IgD-negative memory B cell (primary cell): ENCODE results near the gene ITCH. TPM values are rescaled to one million over a fixed set of nuclear protein-coding genes. Genes with fewer than 3 reads are reported as not detected.
A peak's percentile ranks its signal among the peaks of the same experiment; 100 is the strongest.
"Not testable (repeated sequence)": the region's sequence is repeated elsewhere in the genome, so short reads cannot be mapped to it uniquely, and the experiment has no call there.

Experiments used
- H3K27ac Mint-ChIP-seq, 3 donors: one replicate each; pipeline ENCODE4 v1.8.0; 2020 to 2022; ENCODE audit warnings: mild to moderate bottlenecking in 3 of 3, mixed read lengths in 3 of 3, moderate library complexity in 1 of 3
- H3K27me3 Mint-ChIP-seq: one replicate; pipeline ENCODE4 v1.8.0; 2021; ENCODE audit warnings: mixed read lengths
- H3K36me3 Mint-ChIP-seq: one replicate; pipeline ENCODE4 v1.8.0; 2020; ENCODE audit warnings: mild to moderate bottlenecking, mixed read lengths
- H3K4me1 Mint-ChIP-seq, 3 donors: one replicate each; pipeline ENCODE4 v1.8.0; 2020 to 2022; ENCODE audit warnings: mixed read lengths in 3 of 3, mild to moderate bottlenecking in 1 of 3
- H3K4me3 Mint-ChIP-seq, 4 donors: one replicate each; pipeline ENCODE4 v1.8.0; 2020 to 2022; ENCODE audit warnings: mild to moderate bottlenecking in 4 of 4, mixed read lengths in 4 of 4, moderate library complexity in 3 of 4
- H3K9me3 Mint-ChIP-seq, 3 donors: one replicate each; pipeline ENCODE4 v1.8.0; 2020 to 2021; ENCODE audit warnings: mixed read lengths in 3 of 3, mild to moderate bottlenecking in 1 of 3
- polyA plus RNA-seq: library from polyadenylated mRNA; unstranded; fragments of 300-500 nt; fragmentation: Illumina TruSeq; gene quantifications from one replicate; pipeline ENCODE4 v1.2.3, GENCODE V29; 2021

ITCH gene
- polyA plus RNA-seq, 1 donor from 2014 or later: 33.7 TPM

GRCh38 chr20:34405247-34405651, 42.2 kb downstream of the ITCH start:
- Mint-ChIP-seq H3K4me1 (peaks cover 40 to 43% (median 41%) of the 10 kb centered on the region in 3 donors), H3K27ac (peak overlapping the region; percentile 7 to 83 (median 39)), H3K4me3 (peak overlapping the region; percentile 17 to 87 (median 53))
- H3K27me3 Mint-ChIP-seq, H3K36me3 Mint-ChIP-seq, H3K9me3 Mint-ChIP-seq: not testable (repeated sequence)

- peaks cover 38 to 41% (median 41%) of the 10 kb centered on the region in 3 donors for H3K4me1 Mint-ChIP-seq
- H3K27ac Mint-ChIP-seq: peak overlapping the region in 2 of 3 donors; percentile 15 to 41
- H3K27me3 Mint-ChIP-seq, H3K4me3 Mint-ChIP-seq, H3K36me3 Mint-ChIP-seq, H3K9me3 Mint-ChIP-seq: not testable (repeated sequence)
Observed at GRCh38 chr20:34405942-34406341, 42.9 kb downstream of the ITCH start.

DNA sequence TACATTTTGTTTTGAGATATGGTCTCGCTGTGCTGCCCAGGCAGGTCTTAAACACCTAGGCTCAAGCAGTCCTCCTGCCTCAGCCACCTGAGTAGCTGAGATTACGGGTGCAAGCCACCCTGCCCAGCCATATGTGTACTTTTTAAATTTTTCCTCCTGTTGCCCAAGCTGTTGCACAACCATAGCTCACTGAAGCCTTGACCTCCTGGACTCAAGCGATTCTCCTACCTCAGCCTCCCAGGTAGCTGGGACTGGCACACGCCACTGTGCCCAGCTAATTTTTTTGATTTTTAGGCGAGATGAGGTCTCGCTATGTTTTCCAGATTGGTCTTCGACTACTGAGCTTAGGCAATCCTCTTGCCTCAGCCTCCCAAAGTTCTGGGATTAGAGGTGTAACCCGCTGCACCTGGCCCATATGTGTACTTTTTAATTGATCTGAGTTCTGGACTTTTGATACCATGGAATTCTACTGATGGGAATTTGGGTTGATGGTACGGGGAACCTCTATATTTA, 44.9 kb downstream of the ITCH start:
- Mint-ChIP-seq H3K9me3 (no peaks in the 10 kb centered on the region), H3K4me3 (no peak overlapping the region), H3K4me1 (peaks cover 24 to 35% (median 30%) of the 10 kb centered on the region in 3 donors), H3K27ac (peak overlapping the region in 1 of 3 donors; percentile 67), H3K36me3 (peaks cover 9% of the 10 kb centered on the region), H3K27me3 (no peaks in the 10 kb centered on the region)

DNA sequence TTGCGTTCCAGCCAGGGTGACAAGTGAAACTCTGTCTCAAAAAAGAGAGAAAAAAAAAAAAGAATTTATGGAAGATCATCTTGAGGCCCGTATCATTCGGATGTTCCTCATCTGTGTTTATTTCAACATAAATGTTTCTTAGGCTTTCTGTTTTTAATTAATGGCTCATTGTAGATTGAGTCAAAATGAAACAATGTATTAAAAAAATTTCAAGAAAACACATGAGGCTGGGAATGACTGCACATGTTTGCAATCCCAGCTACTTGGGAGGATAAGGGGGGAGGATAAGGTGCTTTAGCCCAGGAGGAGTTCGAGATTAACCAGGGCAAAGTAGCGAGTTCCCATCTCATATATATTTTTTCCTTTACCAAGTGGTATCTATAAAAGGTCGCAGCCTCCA, 47.3 kb downstream of the ITCH start:
- H3K27ac Mint-ChIP-seq: no peak overlapping the region
- no peaks in the 10 kb centered on the region for H3K9me3 Mint-ChIP-seq
- H3K36me3 Mint-ChIP-seq: peaks cover 9% of the 10 kb centered on the region
- no peaks in the 10 kb centered on the region for H3K27me3 Mint-ChIP-seq
- H3K4me1 Mint-ChIP-seq: peaks cover 18 to 30% (median 22%) of the 10 kb centered on the region in 3 donors
- H3K4me3 Mint-ChIP-seq: no peak overlapping the region

DNA sequence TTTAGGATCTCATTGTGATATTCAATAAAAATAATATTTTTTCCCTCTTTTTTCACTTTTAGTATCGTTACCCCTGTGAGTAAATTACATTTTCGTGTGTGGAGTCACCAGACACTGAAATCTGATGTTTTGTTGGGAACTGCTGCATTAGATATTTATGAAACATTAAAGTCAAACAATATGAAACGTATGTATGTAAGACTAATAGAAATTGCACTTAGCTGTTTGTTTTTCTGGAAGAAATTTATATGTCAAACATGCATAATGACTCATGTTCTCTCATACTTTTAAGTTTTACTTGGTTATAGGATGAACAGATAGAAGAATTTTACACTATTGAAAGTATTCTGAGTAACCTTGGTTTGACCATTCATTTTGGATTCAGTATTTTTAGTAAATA, 49.4 kb downstream of the ITCH start:
- H3K4me3 Mint-ChIP-seq: no peak overlapping the region
- H3K4me1 Mint-ChIP-seq: peaks cover 22 to 32% (median 23%) of the 10 kb centered on the region in 3 donors
- H3K27me3 Mint-ChIP-seq: no peaks in the 10 kb centered on the region
- no peaks in the 10 kb centered on the region for H3K9me3 Mint-ChIP-seq
- peaks cover 14% of the 10 kb centered on the region for H3K36me3 Mint-ChIP-seq
- H3K27ac Mint-ChIP-seq: no peak overlapping the region

GRCh38 chr20:34414525-34414924, 51.5 kb downstream of the ITCH start:
- not testable (repeated sequence) for H3K9me3 Mint-ChIP-seq, H3K27me3 Mint-ChIP-seq
- H3K4me3 Mint-ChIP-seq: peak overlapping the region in 2 of 4 donors; percentile 28 to 70
- H3K27ac Mint-ChIP-seq: peak overlapping the region in 1 of 3 donors; percentile 10
- H3K36me3 Mint-ChIP-seq: peaks cover 11% of the 10 kb centered on the region
- peaks cover 19 to 23% (median 20%) of the 10 kb centered on the region in 3 donors for H3K4me1 Mint-ChIP-seq

GRCh38 chr20:34415079-34415478, 52.0 kb downstream of the ITCH start:
- H3K27me3 Mint-ChIP-seq: no peaks in the 10 kb centered on the region
- H3K4me3 Mint-ChIP-seq: peak overlapping the region in 2 of 4 donors; percentile 13 to 70
- H3K36me3 Mint-ChIP-seq: peaks cover 12% of the 10 kb centered on the region
- peak overlapping the region in 2 of 3 donors; percentile 10 to 92 for H3K27ac Mint-ChIP-seq
- H3K4me1 Mint-ChIP-seq: peaks cover 19 to 23% (median 20%) of the 10 kb centered on the region in 3 donors
- H3K9me3 Mint-ChIP-seq: no peaks in the 10 kb centered on the region

DNA sequence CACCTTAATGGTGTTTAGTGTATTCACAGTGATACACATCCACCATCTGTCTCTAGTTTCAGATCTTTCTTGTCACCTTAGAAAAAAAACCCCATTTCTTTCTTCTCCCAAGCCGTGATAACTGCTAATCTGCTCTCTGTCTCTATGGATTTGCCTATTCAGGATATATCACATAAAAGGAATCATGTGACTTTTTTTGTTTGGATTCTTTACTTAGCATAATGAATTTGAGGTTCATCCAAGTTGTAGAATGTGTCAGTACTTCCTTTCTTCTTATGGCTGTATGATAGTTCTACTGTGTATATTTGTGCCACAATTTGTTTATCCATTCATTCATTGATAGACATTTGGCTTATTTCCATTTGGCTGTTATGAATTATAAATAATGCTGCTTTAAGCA, 57.1 kb downstream of the ITCH start:
- peaks cover 13% of the 10 kb centered on the region for H3K36me3 Mint-ChIP-seq
- no peak overlapping the region for H3K27ac Mint-ChIP-seq

GRCh38 chr20:34420975-34421374, 57.9 kb downstream of the ITCH start:
- H3K4me3 Mint-ChIP-seq: no peak overlapping the region
- H3K27me3 Mint-ChIP-seq: no peaks in the 10 kb centered on the region
- no peaks in the 10 kb centered on the region for H3K9me3 Mint-ChIP-seq
- peaks cover 12% of the 10 kb centered on the region for H3K36me3 Mint-ChIP-seq
- H3K4me1 Mint-ChIP-seq: peaks cover 6 to 11% (median 9%) of the 10 kb centered on the region in 3 donors
- no peak overlapping the region for H3K27ac Mint-ChIP-seq

More for the DNA sequence above, 57.1 kb downstream of the ITCH start:
- no peaks in the 10 kb centered on the region for H3K27me3 Mint-ChIP-seq
- H3K9me3 Mint-ChIP-seq: no peaks in the 10 kb centered on the region
- H3K4me3 Mint-ChIP-seq: no peak overlapping the region
- H3K4me1 Mint-ChIP-seq: peaks cover 11 to 17% (median 14%) of the 10 kb centered on the region in 3 donors

DNA sequence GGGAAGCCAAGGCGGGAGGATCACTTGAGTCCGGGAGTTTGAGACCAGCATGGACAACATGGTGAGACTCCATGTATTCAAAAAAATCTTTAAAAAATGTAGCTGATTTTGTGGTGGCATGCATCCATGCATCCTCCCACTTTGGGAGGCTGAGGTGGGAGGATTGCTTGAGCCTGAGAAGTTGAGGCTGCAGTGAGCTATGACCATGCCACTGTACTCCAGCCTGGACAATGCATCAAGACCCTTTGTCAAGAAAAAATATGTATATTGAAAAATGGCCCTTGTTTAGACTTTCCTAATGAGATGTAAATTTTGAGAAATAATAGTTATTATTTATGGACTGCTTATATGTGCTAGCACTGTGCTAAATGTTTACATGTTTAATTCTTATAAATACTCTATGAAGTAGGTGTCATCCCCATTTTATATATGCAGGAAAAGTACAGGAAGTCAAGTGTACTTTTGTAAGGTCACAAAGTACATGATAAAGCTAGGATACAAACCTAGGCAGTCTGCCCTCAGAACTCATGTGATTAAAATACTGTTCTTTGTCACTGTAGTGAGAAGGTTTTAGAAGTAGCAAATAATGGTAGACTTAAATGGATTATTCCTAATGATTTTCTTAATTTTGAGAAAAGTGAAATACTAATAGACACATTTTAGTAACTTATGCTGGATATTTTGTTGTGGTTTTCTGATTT, 58.8 kb downstream of the ITCH start:
- Mint-ChIP-seq H3K4me3 (no peak overlapping the region), H3K36me3 (peaks cover 10% of the 10 kb centered on the region), H3K27me3 (no peaks in the 10 kb centered on the region), H3K4me1 (peaks cover 0 to 6% (median 6%) of the 10 kb centered on the region in 3 donors), H3K27ac (no peak overlapping the region), H3K9me3 (no peaks in the 10 kb centered on the region)

GRCh38 chr20:34425032-34425690, 62.1 kb downstream of the ITCH start:
- not testable (repeated sequence) for H3K4me1 Mint-ChIP-seq, H3K27me3 Mint-ChIP-seq, H3K9me3 Mint-ChIP-seq, H3K36me3 Mint-ChIP-seq
- H3K4me3 Mint-ChIP-seq: peak overlapping the region in 1 of 4 donors; percentile 36
- peak overlapping the region in 2 of 3 donors; percentile 4 to 71 for H3K27ac Mint-ChIP-seq

GRCh38 chr20:34426026-34426425, 63.0 kb downstream of the ITCH start:
- Mint-ChIP-seq H3K9me3 (no peaks in the 10 kb centered on the region), H3K4me3 (no peak overlapping the region), H3K27me3 (no peaks in the 10 kb centered on the region), H3K4me1 (peaks cover 0 to 8% (median 4%) of the 10 kb centered on the region in 3 donors), H3K27ac (no peak overlapping the region), H3K36me3 (peaks cover 9% of the 10 kb centered on the region)

- Mint-ChIP-seq H3K4me3 (no peak overlapping the region), H3K9me3 (no peaks in the 10 kb centered on the region), H3K36me3 (peaks cover 9% of the 10 kb centered on the region), H3K27ac (no peak overlapping the region), H3K4me1 (peaks cover 0 to 6% (median 5%) of the 10 kb centered on the region in 3 donors), H3K27me3 (no peaks in the 10 kb centered on the region)
Observed at GRCh38 chr20:34427331-34427730, 64.3 kb downstream of the ITCH start.

GRCh38 chr20:34427784-34428183, 64.7 kb downstream of the ITCH start:
- no peaks in the 10 kb centered on the region for H3K27me3 Mint-ChIP-seq

DNA sequence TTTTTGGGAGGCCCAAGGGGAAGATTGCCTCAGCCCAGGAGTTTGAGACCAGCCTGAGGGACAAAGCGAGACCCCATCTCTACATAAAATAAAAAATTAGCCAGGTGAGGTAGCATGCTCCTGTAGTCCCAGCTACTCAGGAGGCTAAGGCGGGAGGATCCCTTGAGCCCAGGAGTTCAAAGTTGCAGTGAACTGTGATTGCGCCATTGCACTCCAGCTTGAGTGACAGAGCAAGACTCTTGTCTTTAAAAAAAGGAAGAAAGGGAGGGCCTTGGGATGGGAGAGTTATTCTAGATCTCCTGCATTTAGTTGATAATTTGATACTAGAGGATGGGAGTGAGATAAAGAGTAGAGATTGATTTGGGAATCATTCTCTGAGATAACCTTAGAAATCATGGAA, 68.1 kb downstream of the ITCH start:
- H3K9me3 Mint-ChIP-seq: no peaks in the 10 kb centered on the region
- no peaks in the 10 kb centered on the region for H3K27me3 Mint-ChIP-seq
- peak overlapping the region in 1 of 3 donors; percentile 63 for H3K27ac Mint-ChIP-seq
- H3K4me1 Mint-ChIP-seq: peaks cover 15 to 19% (median 16%) of the 10 kb centered on the region in 3 donors
- H3K4me3 Mint-ChIP-seq: no peak overlapping the region
- H3K36me3 Mint-ChIP-seq: peaks cover 4% of the 10 kb centered on the region

More at GRCh38 chr20:34427784-34428183, 64.7 kb downstream of the ITCH start:
- Mint-ChIP-seq H3K36me3 (peaks cover 9% of the 10 kb centered on the region), H3K4me3 (no peak overlapping the region), H3K4me1 (peaks cover 0 to 6% (median 5%) of the 10 kb centered on the region in 3 donors), H3K27ac (no peak overlapping the region), H3K9me3 (no peaks in the 10 kb centered on the region)
